ENCODE results near the gene AOPEP.

DNA sequence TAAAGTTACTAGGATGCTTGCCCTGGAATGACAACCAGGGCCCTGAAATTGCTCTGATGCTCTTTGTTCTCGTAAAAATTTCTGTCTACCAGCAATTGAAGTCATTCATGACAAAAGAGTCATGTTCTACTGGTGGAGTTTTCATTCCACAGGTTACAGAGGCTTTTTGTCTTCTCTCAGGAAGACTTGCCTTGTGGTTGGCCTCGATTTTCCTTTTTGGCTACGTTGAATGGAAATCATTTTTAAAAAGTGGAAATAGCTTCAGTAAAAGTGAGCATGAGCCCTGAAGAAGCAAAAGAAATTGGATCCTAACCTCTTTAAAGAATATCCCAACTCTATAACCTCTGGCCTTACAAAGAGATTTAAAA lies 255.2 kb downstream of the AOPEP start:
- TF ChIP-seq CTCF (IDR thresholded peaks at IDR 0.05) (no peak), POLR2A (IDR thresholded peaks at IDR 0.05) (no peak)
